Sciatic nerve (tissue), 2 donors: Measurements from ENCODE around the gene ZNF688. TPM values are rescaled to one million over a fixed set of nuclear protein-coding genes. Genes with fewer than 3 reads are reported as not detected.
A peak's percentile ranks its signal among the peaks of the same experiment; 100 is the strongest.
"Not testable (repeated sequence)": the region's sequence is repeated elsewhere in the genome, so short reads cannot be mapped to it uniquely, and the experiment has no call there.

Source experiments
- ATAC-seq: fragments of 200-7000 bp; cut with Tn5 transposase; one replicate; pipeline ENCODE4 v1.9.1; 2020; ENCODE audit warnings: mild to moderate bottlenecking, moderate library complexity
- DNase-seq: peaks from one replicate; pipeline ENCODE4 v3.0.0-alpha.2; 2020; ENCODE audit warnings: low spot score
- intact Hi-C: fragments of 100-400 bp; cut with DNase I; formaldehyde crosslinking; loops from one replicate; pipeline ENCODE4 v1.14.2; 2022
- total RNA-seq: library from RNA; stranded (reverse); fragmentation: NEBNext Ultra II Directional; extraction: Animal tissue kit (Norgen Biotek cat#: 25700); gene quantifications from one replicate; pipeline ENCODE4 v1.2.1, GENCODE V29; 2021
- donor health status: DM: no; HTN: no; CAD: no.
- donor health status: DM: no; HTN: no; CAD: no.

Gene ZNF688
- total RNA-seq = 13.6 TPM

DNA sequence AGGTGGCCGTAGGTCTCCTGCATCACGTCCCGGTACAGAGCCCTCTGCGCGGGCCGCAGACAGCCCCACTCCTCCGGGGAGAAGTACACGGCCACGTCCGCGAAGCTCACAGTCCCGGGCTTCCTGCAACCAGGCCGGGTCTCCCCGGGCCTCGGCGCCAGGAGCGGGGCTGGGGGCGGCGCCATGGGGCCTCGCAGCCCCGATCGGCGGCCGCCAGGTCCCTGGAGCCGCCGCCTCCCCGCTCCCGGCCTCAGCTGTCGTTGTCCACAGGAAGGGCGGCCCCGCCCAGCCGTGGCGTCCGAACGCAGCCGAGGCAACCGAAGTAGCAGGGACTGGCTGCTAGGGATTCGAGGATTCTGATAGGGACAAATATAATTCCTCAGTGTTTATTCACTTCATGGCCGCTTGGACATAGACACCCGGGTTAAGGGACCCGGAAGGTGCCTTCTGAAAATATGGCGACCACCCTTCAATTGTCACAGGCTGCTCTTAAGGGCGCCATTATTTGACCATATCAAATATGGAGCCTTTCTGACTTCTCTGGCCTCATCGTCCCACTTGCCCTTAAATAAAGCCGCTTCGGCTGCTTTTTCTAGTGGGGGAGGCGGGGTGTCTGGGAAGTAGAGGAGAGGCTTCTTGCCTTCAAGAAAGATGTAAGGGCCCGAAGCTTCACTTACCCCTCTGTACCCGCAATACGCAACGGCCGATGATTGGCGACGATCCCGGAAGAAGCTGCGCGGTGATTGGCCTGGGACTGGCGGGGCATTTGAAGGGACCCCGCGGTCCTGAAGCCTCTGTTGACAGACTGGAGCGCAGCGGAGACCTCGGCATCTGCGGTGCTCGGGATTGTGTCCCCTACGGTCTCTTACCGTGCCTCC, at the start of gene ZNF688:
Gene ZNF688, minus strand, starts transcription at position 270 of the 878 bp plus-strand sequence. Its CDS starts 85 bp downstream, at position 185.
- peak; percentile 97 for ATAC-seq
- intact Hi-C loops = no loop called here
- DNase-seq = peak; percentile 97

- no peak for DNase-seq
- intact Hi-C loops = no loop called here
- no peak for ATAC-seq
Measured at GRCh38 chr16:30620169-30620568, 48.7 kb upstream of the ZNF688 start.

DNA sequence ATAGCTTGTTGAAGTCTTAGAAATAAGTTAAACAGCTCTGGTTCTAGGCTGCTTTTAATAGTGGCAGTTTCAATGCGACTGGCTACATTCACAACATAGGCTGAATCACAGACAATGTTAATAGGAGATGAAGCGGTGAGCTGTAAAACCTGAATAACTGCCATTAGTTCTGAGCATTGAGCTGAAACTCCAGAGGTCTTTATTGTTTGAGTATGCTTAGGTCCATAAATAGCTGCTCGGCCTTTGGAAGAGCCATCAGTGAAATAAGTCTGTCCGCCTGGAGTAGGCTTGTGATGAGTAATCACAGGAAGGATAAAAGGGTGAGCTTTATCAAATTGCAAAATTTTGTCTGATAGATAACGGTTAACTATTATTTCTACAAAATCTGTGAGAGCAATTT, 48.1 kb upstream of the ZNF688 start:
- intact Hi-C loops = no loop called here
- no peak for ATAC-seq
- no peak for DNase-seq

DNA sequence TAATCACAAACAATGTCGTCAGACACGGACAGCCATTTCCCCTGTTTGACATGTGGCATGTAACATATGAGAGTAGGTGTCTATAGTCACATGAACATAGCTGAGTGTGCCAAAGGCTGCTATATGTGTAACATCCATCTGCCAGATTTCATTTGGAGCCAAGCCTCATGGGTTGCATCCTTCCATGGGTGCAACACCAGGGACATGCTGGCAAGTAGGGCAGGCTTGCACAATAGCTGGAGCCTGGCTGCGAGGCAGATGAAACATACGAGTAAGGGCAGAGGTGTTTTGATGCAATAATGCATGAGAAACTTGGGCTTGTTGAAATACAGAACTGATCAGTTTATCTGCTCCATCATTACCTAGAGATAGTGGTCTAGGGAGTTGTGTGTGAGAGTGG, 47.7 kb upstream of the ZNF688 start:
- no peak for ATAC-seq
- DNase-seq = no peak
- intact Hi-C loops = no loop called here

DNA sequence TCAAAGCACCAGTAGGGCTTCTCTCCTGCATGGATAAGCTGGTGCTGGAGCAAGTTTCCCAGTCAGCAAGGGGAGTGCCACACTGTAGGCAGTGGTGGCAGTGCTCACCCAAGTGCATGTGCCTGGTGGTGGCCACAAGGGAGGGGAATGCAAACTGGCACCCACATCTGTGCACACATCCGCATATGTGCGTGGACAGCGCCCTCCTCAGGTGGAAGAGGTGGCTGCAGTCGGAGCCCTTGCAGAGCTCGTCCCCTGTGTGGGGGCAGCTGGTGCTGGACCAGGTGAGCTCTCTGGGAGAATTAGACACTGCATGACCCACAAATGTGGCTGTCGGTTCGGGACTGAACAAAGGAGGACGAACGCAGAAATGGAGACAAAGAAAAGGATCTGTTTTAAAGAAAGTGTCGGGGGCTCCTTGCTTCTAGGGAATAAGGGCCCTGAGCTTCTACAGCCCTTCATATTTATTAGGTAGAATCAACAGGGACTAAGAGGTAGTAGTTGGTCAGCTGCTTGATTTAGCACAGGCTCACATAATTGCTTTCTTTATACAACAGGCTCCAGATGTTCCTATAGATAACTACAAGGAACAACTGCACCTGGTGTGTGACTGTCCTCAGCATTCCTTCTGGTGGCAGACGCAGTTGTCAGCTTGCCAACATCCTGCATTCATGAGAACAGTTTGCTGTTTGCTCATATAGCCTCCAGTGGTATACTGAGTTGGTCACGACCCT, 44.0 kb upstream of the ZNF688 start:
- ATAC-seq (no peak), DNase-seq (peak; percentile 72)
- intact Hi-C loops = no loop called here

DNA sequence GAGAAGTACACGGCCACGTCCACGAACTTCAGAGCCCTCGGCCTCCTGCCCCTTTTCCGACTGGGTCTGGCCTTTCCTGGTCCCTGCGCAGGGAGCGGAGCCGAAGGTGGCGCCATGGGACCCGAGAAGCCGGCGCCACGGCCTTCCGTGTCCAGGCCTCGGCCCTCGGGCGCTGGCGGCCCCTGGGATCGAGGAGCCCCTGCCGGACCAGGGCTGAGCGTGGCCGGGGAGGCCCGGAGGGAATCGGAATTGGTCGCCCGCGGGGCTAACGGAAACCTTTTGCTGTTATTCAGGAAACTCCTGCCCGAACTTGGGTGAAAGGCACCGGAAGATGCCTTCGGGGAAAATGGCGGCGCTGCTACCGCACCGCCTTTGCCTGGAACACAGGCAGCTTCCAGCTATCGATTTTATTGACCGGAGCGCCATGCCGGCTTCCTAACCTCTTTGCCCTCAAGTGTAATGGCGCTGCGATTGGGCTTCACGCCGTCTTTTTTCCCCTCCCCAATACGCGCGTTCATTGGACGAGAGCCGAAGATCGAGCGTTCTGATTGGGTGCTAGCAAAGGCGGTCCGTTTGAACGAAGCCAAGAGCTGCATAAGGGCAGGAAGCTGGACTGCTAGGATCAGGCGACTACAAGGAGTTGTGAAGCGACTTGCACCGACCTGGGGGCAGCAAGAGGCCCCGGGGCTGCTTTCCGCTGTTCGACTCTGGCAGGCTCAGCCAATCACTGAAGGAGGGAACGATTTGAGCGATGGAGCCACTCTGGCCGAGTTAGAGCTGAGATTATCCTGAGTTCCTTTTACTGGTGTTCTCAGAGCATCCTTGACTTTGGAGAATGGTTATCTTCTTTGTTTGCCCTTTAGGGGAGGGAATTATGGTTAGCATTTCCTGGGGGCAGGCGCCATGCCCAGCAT, 38.7 kb upstream of the ZNF688 start, which contains the start of gene ZNF689:
Gene ZNF689, minus strand, starts transcription at position 464 of the 914 bp plus-strand sequence. Its CDS starts 348 bp downstream, at position 116.
- DNase-seq (peak; percentile 96), ATAC-seq (peak; percentile 99)
- intact Hi-C loops = no loop called here

- DNase-seq (peak; percentile 73), ATAC-seq (peak; percentile 52)
- intact Hi-C loops = no loop called here
Measured at GRCh38 chr16:30609002-30609925, 37.8 kb upstream of the ZNF688 start.

DNA sequence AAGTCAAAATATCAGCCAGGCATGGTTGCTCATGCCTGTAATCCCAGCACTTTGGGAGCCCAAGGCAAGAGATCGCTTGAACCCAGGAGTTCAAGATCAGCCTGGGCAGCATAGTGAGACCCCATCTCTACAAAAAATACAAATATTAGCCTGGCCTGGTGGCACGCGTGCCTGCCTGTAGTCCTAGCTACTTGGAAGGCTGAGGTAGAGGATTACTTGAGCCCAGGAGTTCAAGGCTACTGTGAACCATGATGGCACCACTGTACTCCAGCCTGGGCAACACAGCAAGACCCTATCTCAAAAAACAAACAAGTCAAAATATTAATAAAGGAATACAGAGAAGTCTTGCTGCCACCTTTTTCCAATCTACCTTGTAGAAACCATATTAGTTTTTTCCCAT, 34.5 kb upstream of the ZNF688 start:
- no peak for DNase-seq
- no peak for ATAC-seq
- intact Hi-C loops = no loop called here

GRCh38 chr16:30605158-30605557, 33.6 kb upstream of the ZNF688 start:
- DNase-seq (peak; percentile 66), ATAC-seq (peak; percentile 15)

DNA sequence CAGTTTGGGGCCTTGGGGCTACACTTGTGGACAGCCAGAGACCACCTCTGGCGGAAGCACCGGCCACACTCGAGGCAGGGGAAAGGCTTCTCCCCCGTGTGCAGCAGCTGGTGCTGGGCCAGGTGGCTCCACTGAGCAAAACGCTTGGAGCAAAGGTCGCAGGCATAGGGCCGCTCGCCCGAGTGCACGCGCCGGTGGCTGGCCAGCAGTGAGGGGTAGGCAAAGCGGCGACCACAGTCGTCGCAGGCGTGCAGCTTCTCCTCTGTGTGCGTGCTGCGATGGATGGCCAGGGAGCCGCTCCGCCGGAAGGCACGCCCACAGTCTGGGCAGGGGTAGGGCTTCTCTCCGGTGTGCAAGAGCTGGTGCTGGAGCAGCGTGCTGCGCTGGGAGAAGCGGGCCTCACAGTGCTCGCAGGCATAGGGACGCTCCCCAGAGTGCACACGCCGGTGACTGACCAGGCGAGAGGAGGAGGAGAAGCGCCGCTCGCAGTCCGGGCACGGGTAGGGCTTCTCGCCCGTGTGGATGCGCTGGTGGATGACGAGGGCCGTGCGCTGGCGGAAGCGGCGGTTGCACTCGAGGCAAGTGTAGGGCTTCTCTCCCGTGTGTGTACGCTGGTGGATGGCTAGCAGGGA, 32.9 kb upstream of the ZNF688 start:
- intact Hi-C loops = loop anchor here (5.0 kb wide), 1 partner anchor 613 kb away; the partner anchor contains the start of gene PYDC1
- DNase-seq (no peak), ATAC-seq (no peak)

More at GRCh38 chr16:30605158-30605557, 33.6 kb upstream of the ZNF688 start:
- intact Hi-C loops = no loop called here

DNA sequence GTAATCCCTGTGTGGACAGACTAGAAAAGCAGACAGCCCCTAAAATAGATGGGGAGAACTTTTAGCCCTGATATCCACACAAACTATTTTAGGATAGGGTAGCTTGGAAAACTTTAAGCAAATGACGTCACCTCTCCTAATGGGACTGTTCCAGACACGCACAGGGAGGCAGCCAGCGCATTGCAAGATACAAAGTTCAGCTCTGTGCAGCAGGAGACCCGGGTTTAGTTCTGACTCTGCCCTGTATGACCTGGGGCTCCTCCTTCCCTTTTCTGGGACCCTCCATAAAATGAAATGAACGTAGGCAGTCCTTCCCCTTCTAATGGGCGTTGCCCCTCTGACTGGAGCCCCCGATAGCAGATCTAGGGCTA, 32.4 kb upstream of the ZNF688 start:
- no peak for ATAC-seq
- no peak for DNase-seq
- intact Hi-C loops = loop anchor here (5.0 kb wide), 1 partner anchor 613 kb away; the partner anchor contains the start of gene PYDC1

- ATAC-seq (peak; percentile 45), DNase-seq (no peak)
- intact Hi-C loops = loop anchor here (5.0 kb wide), 1 partner anchor 615 kb away; the partner anchor contains the start of gene PYDC1
Measured at GRCh38 chr16:30602616-30603277, 31.2 kb upstream of the ZNF688 start.

DNA sequence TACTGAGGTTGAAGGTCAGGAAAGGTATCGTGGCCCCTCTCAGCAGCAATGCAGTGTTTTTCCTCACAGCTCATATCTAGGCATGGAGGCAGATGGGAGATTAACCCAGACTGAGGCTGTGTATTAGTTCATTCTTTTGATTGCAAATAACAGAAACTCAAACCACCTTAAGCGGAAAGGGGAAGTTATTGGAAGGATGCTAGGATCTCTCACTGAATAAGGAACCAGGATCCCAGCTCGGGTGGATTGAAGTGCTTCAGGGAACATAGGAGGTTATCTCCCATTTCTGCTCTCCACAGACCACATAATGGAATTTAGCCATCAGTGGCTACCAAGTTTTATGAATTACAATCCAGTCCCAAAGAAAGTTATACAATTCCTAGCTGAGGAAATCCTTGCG, 30.5 kb upstream of the ZNF688 start:
- ATAC-seq (no peak), DNase-seq (no peak)
- intact Hi-C loops = loop anchor here (5.0 kb wide), 1 partner anchor 615 kb away; the partner anchor contains the start of gene PYDC1

DNA sequence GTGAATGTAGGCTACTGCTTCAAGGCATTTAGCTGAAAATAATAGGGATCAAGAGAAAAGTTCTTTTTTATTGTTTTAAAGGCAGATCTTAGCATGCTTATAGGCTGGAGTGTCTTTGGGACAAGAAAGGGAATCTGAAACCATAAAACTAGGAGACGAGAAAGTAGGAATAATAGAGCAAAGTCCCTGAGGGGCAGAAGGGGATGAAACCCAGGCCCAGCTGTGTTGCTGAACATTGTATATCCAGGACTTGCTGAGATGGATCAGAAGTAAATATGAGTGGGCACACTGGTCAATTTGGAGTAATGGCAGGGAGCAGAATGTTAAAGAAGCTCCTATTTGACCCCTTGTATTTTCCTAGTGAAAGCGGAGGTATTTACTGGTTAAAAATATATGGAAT, 29.4 kb upstream of the ZNF688 start:
- DNase-seq (no peak), ATAC-seq (no peak)
- intact Hi-C loops = loop anchor here (5.0 kb wide), 1 partner anchor 616 kb away; the partner anchor contains the start of gene PYDC1

DNA sequence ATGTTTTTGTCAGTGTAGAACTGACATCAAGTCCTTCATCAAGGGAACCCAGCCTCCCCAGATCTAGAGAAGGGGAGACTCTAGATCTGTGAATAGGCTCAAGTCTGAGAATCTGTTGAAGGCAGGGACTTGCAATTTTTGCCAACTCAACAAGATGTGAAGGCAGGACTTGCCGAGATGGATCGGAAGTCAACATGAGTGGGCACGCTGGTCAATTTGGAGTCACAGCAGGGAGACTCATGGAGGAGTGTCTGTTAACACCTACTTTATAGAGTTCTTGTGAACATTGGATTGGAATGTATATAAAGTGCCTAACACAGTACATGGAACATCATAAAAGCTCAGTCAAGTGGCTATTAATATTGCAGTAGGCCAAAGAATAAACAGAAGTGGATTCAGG, 28.7 kb upstream of the ZNF688 start:
- intact Hi-C loops = loop anchor here (5.0 kb wide), 1 partner anchor 617 kb away; the partner anchor contains the start of gene PYDC1
- DNase-seq = no peak
- no peak for ATAC-seq

DNA sequence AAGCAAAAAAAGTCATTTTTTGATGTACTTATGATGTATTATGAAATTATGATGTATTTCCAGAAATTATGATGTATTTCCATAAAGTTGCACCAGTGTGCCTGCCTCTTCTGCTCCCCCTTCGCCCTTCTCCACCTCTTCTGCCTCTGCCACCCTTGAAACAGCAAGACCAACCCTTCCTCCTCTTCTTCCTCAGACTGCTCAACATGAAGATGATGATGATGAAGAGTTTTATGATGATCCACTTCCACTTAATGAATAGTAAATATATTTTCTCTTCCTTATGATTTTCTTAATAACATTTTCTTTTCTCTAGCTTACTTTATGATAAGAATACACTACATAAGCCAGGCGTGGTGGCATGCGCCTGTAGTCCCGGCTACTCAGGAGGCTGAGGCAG, 21.4 kb upstream of the ZNF688 start:
- no peak for ATAC-seq
- DNase-seq = no peak
- intact Hi-C loops = no loop called here

- ATAC-seq, DNase-seq, intact Hi-C loops: not testable (repeated sequence)
Measured at GRCh38 chr16:30590869-30591268, 19.4 kb upstream of the ZNF688 start.
